ENCODE measurements around the gene CALHM1. TPM values are rescaled to one million over a fixed set of nuclear protein-coding genes. Genes with fewer than 3 reads are reported as not detected.

Gene CALHM1
- total and polyA plus RNA-seq, 2 of the 8 experiments (the other 6 are each of a cell fraction or from before 2014, with no cell fraction given) = 0.29 to 0.34 TPM

GRCh38 chr10:103507235-103508191, 48.8 kb upstream of the CALHM1 start:
- no peak overlapping the region for H3K18ac ChIP-seq (ENCODE audit: extremely low read depth, low read length)
- H4K91ac ChIP-seq (replicated peaks; ENCODE audit: insufficient read length, low read length) = no peak overlapping the region
- H3K4me1 ChIP-seq (replicated peaks in 1 of 4; ENCODE audit: control insufficient read depth in 3 of 4, insufficient read depth in 4 of 4, low read length in 3 of 4) = no peaks in the 10 kb centered on the region; a peak in 2 of 7 replicates
- TF ChIP-seq CTCF (IDR thresholded peaks at IDR 0.05; ENCODE audit: control extremely low read depth in 1 of 3, insufficient read depth in 1 of 3, low read depth in 1 of 3, low read length in 3 of 3) = peak in 1 of 3 experiments; percentile 15; a peak in 1 of 4 replicates
- peak; percentile 8 to 32; a peak in 3 of 4 replicates for TF ChIP-seq RAD21 (IDR thresholded peaks at IDR 0.05 in 1 of 2, conservative IDR thresholded peaks at IDR 0.05 in 1 of 2; ENCODE audit: low read depth in 2 of 2, low read length in 2 of 2)
- no peak for TF ChIP-seq CHD1 (IDR thresholded peaks at IDR 0.05; ENCODE audit: low read depth, low read length)
- CTCF ChIA-PET (ENCODE audit: partially characterized antibody) = interaction anchor here (0.8 to 2.1 kb wide), 10 partner anchors 10 to 116 kb away, joined by 3 to 13 read pairs (median 3); no protein-coding TSS in a partner anchor
- H3K4me2 ChIP-seq (ENCODE audit: insufficient read depth in 1 of 2, low read depth in 2 of 2, low read length in 2 of 2) = no peak overlapping the region
- no peak overlapping the region for H2BK5ac ChIP-seq (ENCODE audit: low read depth, low read length)
- no peak overlapping the region for H2BK12ac ChIP-seq (ENCODE audit: low read depth, low read length)
- no peak overlapping the region for H3K9ac ChIP-seq (replicated peaks in 1 of 4; ENCODE audit: extremely low read depth in 1 of 4, low read depth in 3 of 4, low read length in 3 of 4)
- 0 out of 2 replicates have a peak overlapping the region, but pooled peaks have one; percentile 49 for H2AFZ ChIP-seq (ENCODE audit: low read length)
- 85% methylated on average over 10 of the region's 10 CpGs; no CpG with 5 or more reads in 1 of the 2 experiments for WGBS, 2 experiments (ENCODE audit: extremely low coverage in 1 of 2, insufficient coverage in 1 of 2, insufficient read length in 1 of 2, insufficient replicate concordance in 2 of 2, low coverage in 1 of 2, low lambda C conversion rate in 2 of 2, missing lambda C conversion rate in 1 of 2)
- H3K56ac ChIP-seq (replicated peaks; ENCODE audit: insufficient read length, low read depth, low read length) = no peak overlapping the region
- H3K27me3 ChIP-seq (replicated peaks in 1 of 4; ENCODE audit: control insufficient read depth in 3 of 4, extremely low read depth in 1 of 4, insufficient read depth in 3 of 4, low read length in 3 of 4) = no peaks in the 10 kb centered on the region
- no peak overlapping the region for H4K5ac ChIP-seq (ENCODE audit: insufficient read length, low read depth, low read length)
- H3K79me2 ChIP-seq (ENCODE audit: control insufficient read depth in 1 of 2, insufficient read depth in 2 of 2, low read length in 2 of 2) = no peaks in the 10 kb centered on the region
- H2BK15ac ChIP-seq (ENCODE audit: low read length) = no peak overlapping the region; the same call in 1 of the 2 replicates
- no peaks in the 10 kb centered on the region for H3K79me1 ChIP-seq (ENCODE audit: low read depth, low read length)
- H3K14ac ChIP-seq (ENCODE audit: insufficient read length) = no peak overlapping the region
- no peak overlapping the region for H3K27ac ChIP-seq (ENCODE audit: low read depth, low read length)
- H3K36me3 ChIP-seq (ENCODE audit: control insufficient read depth in 2 of 4, insufficient read depth in 4 of 4, low read length in 3 of 4) = no peaks in the 10 kb centered on the region
- no peak overlapping the region for H2BK120ac ChIP-seq (replicated peaks; ENCODE audit: low read depth, low read length)
- POLR2A ChIA-PET (ENCODE audit: partially characterized antibody) = interaction anchor here (1.0 to 1.1 kb wide), 2 partner anchors 27 to 35 kb away, joined by 3 read pairs; no protein-coding TSS in a partner anchor
- no peak overlapping the region for H3K4ac ChIP-seq (replicated peaks; ENCODE audit: insufficient read length, low read depth, low read length)
- H3K4me3 ChIP-seq (ENCODE audit: extremely low read depth in 1 of 4, insufficient read depth in 2 of 4, low read depth in 3 of 4, low read length in 4 of 4) = no peak overlapping the region
- FAIRE-seq (no peak), DNase-seq (ENCODE audit: low read depth in 1 of 2, low spot score in 2 of 2) (no peak)
- no peak overlapping the region for H3K23ac ChIP-seq (ENCODE audit: insufficient read length)
- no peaks in the 10 kb centered on the region for H3K9me3 ChIP-seq (ENCODE audit: insufficient read depth in 2 of 2, low read depth in 1 of 2, low read length in 1 of 2)
- no peaks in the 10 kb centered on the region for H3K23me2 ChIP-seq (ENCODE audit: low read depth, low read length)
- no peak overlapping the region for H2AK5ac ChIP-seq (ENCODE audit: low read depth, low read length)
- H2BK20ac ChIP-seq (ENCODE audit: low read length) = no peak overlapping the region
- no peaks in the 10 kb centered on the region for H4K20me1 ChIP-seq (replicated peaks in 1 of 2; ENCODE audit: control insufficient read depth in 1 of 2, insufficient read depth in 2 of 2, low read length in 2 of 2)
- no peak overlapping the region for H4K8ac ChIP-seq (ENCODE audit: extremely low read depth, insufficient read depth, low read length)

Measured in H1 (cell line).